Neural cell (in vitro differentiated cells): ENCODE results near the gene INPP4B. TPM values are rescaled to one million over a fixed set of nuclear protein-coding genes. Genes with fewer than 3 reads are reported as not detected.

Experiments used
- H2AFZ ChIP-seq: fragments of 200-600, 300-800 bp; sonication (generic), shearing (Covaris generic); 2 replicates; pipeline ENCODE4 v1.6.0; 2014; ENCODE audit warnings: low read depth, mild to moderate bottlenecking, antibody characterized with exemption, low read length, moderate library complexity
- H3F3A ChIP-seq: fragments of 200-600 bp; shearing (Covaris generic); 2 replicates; pipeline ENCODE4 v1.6.1; 2016; ENCODE audit warnings: mild to moderate bottlenecking, moderate library complexity, mixed read lengths, antibody characterized with exemption, low read length; ENCODE audit not compliant: insufficient read depth, poor library complexity, severe bottlenecking
- H3K27ac ChIP-seq: fragments of 200-600, 300-800 bp; sonication (generic), shearing (Covaris generic); 2 replicates; pipeline ENCODE4 v1.5.1; 2014; ENCODE audit warnings: mild to moderate bottlenecking, low read length, moderate library complexity
- H3K27me3 ChIP-seq: fragments of 300-800, 200-600 bp; sonication (generic), shearing (Covaris generic); 2 replicates; pipeline ENCODE4 v1.6.0; 2014; ENCODE audit warnings: mild to moderate bottlenecking, low read depth, low read length, moderate library complexity; ENCODE audit not compliant: insufficient read depth
- H3K36me3 ChIP-seq: fragments of 300-800, 200-600 bp; sonication (generic), shearing (Covaris generic); 2 replicates; pipeline ENCODE4 v1.5.1; 2014; ENCODE audit warnings: mild to moderate bottlenecking, antibody characterized with exemption, low read length, moderate library complexity; ENCODE audit not compliant: insufficient read depth
- H3K4me2 ChIP-seq: fragments of 300-800, 200-600 bp; sonication (generic), shearing (Covaris generic); 2 replicates; pipeline ENCODE4 v1.6.0; 2014; ENCODE audit warnings: mild to moderate bottlenecking, low read length
- H3K4me3 ChIP-seq: fragments of 300-800, 200-600 bp; sonication (generic), shearing (Covaris generic); 2 replicates; pipeline ENCODE4 v1.5.1; 2014; ENCODE audit warnings: mild to moderate bottlenecking, low read length, moderate library complexity
- H3K79me2 ChIP-seq: fragments of 200-600 bp; shearing (Covaris generic); replicated peaks from 2 replicates; pipeline ENCODE4 v1.6.0; 2014; ENCODE audit warnings: mild to moderate bottlenecking, low read length, moderate library complexity; ENCODE audit not compliant: insufficient read depth
- H3K9ac ChIP-seq: fragments of 300-800, 200-600 bp; sonication (generic), shearing (Covaris generic); 2 replicates; pipeline ENCODE4 v1.6.1; 2016; ENCODE audit warnings: mild to moderate bottlenecking, low read length, mixed read lengths
- H3K9me2 ChIP-seq: fragments of 200-600 bp; shearing (Covaris generic); 2 replicates; pipeline ENCODE4 v1.6.1; 2016; ENCODE audit warnings: mild to moderate bottlenecking, low read length, mixed read lengths; ENCODE audit not compliant: insufficient read depth
- H3K9me3 ChIP-seq: fragments of 200-600, 300-800 bp; sonication (generic), shearing (Covaris generic); 2 replicates; pipeline ENCODE4 v1.6.1; 2016; ENCODE audit warnings: mild to moderate bottlenecking, mixed run types, low read length, moderate library complexity, mixed read lengths
- H4K20me1 ChIP-seq: fragments of 200-600 bp; shearing (Covaris generic); 2 replicates; pipeline ENCODE4 v1.6.1; 2016; ENCODE audit warnings: mild to moderate bottlenecking, mixed run types; ENCODE audit not compliant: insufficient read depth
- CTCF ChIP-seq: fragments of 450-650 bp; IDR thresholded peaks from 2 replicates; pipeline ENCODE4 v1.5.1; 2014; ENCODE audit warnings: antibody characterized with exemption, mild to moderate bottlenecking, moderate library complexity; ENCODE audit not compliant: poor library complexity, severe bottlenecking
- EP300 ChIP-seq: fragments of 450-650 bp; conservative IDR thresholded peaks from 2 replicates; pipeline ENCODE4 v1.6.1; 2014; ENCODE audit warnings: antibody characterized with exemption, mild to moderate bottlenecking, moderate library complexity; ENCODE audit not compliant: poor library complexity, severe bottlenecking
- EZH2 ChIP-seq: fragments of 200-600, 300-800 bp; shearing (Covaris generic), sonication (generic); IDR thresholded peaks from 2 replicates; pipeline ENCODE4 v1.6.1; 2014; ENCODE audit warnings: antibody characterized with exemption, low read length, borderline replicate concordance, mild to moderate bottlenecking; ENCODE audit not compliant: insufficient read depth, poor library complexity, severe bottlenecking
- MXI1 ChIP-seq: fragments of 450-650 bp; conservative IDR thresholded peaks from 2 replicates; pipeline ENCODE4 v1.6.1; 2014; ENCODE audit warnings: antibody characterized with exemption, mild to moderate bottlenecking; ENCODE audit not compliant: poor library complexity, severe bottlenecking
- POLR2AphosphoS5 ChIP-seq: IDR thresholded peaks from 2 replicates; pipeline ENCODE4 v1.6.1; 2012
- RAD21 ChIP-seq: fragments of 450-650 bp; conservative IDR thresholded peaks from 2 replicates; pipeline ENCODE4 v1.6.1; 2014; ENCODE audit warnings: antibody characterized with exemption, mild to moderate bottlenecking, moderate library complexity
- SMC3 ChIP-seq: fragments of 450-650 bp; conservative IDR thresholded peaks from 2 replicates; pipeline ENCODE4 v1.6.1; 2014; ENCODE audit warnings: antibody characterized with exemption, mild to moderate bottlenecking, moderate library complexity; ENCODE audit not compliant: poor library complexity
- TAF1 ChIP-seq: IDR thresholded peaks from 2 replicates; pipeline ENCODE4 v1.6.1; 2012; ENCODE audit warnings: low read depth
- polyA plus RNA-seq: library from polyadenylated mRNA; depleted of rRNA; stranded (reverse); fragments of >200 nt; gene quantifications from 2 replicates; pipeline ENCODE4 v1.2.3, GENCODE V29; 2014
- TF ChIP-seq, protein P1 (sequence below): IDR thresholded peaks from 2 replicates; pipeline ENCODE4 v1.6.1; 2012; ENCODE audit warnings: borderline replicate concordance

Gene INPP4B
- polyA plus RNA-seq, 1 donor from 2014 or later: 0.30 TPM

- TF ChIP-seq, protein P1, sequence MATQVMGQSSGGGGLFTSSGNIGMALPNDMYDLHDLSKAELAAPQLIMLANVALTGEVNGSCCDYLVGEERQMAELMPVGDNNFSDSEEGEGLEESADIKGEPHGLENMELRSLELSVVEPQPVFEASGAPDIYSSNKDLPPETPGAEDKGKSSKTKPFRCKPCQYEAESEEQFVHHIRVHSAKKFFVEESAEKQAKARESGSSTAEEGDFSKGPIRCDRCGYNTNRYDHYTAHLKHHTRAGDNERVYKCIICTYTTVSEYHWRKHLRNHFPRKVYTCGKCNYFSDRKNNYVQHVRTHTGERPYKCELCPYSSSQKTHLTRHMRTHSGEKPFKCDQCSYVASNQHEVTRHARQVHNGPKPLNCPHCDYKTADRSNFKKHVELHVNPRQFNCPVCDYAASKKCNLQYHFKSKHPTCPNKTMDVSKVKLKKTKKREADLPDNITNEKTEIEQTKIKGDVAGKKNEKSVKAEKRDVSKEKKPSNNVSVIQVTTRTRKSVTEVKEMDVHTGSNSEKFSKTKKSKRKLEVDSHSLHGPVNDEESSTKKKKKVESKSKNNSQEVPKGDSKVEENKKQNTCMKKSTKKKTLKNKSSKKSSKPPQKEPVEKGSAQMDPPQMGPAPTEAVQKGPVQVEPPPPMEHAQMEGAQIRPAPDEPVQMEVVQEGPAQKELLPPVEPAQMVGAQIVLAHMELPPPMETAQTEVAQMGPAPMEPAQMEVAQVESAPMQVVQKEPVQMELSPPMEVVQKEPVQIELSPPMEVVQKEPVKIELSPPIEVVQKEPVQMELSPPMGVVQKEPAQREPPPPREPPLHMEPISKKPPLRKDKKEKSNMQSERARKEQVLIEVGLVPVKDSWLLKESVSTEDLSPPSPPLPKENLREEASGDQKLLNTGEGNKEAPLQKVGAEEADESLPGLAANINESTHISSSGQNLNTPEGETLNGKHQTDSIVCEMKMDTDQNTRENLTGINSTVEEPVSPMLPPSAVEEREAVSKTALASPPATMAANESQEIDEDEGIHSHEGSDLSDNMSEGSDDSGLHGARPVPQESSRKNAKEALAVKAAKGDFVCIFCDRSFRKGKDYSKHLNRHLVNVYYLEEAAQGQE: no peak
- TF ChIP-seq RAD21: no peak
- TF ChIP-seq CTCF: no peak
- TF ChIP-seq POLR2AphosphoS5: no peak
- no peak for TF ChIP-seq TAF1
- TF ChIP-seq EZH2: no peak
- no peak for TF ChIP-seq EP300
- no peak for TF ChIP-seq SMC3
- TF ChIP-seq MXI1: no peak
- no peak overlapping the region for H3K27ac ChIP-seq
- no peak overlapping the region for H2AFZ ChIP-seq
- H3K4me3 ChIP-seq: no peak overlapping the region
- H3K79me2 ChIP-seq: no peaks in the 10 kb centered on the region
- no peaks in the 10 kb centered on the region for H4K20me1 ChIP-seq
- H3K9ac ChIP-seq: no peak overlapping the region
- no peaks in the 10 kb centered on the region for H3K36me3 ChIP-seq
- no peaks in the 10 kb centered on the region for H3K27me3 ChIP-seq
- no peaks in the 10 kb centered on the region for H3F3A ChIP-seq
- no peaks in the 10 kb centered on the region for H3K9me2 ChIP-seq
- H3K9me3 ChIP-seq: no peaks in the 10 kb centered on the region
- no peak overlapping the region for H3K4me2 ChIP-seq
Measured at GRCh38 chr4:142416711-142417275, 429.3 kb downstream of the INPP4B start.

DNA sequence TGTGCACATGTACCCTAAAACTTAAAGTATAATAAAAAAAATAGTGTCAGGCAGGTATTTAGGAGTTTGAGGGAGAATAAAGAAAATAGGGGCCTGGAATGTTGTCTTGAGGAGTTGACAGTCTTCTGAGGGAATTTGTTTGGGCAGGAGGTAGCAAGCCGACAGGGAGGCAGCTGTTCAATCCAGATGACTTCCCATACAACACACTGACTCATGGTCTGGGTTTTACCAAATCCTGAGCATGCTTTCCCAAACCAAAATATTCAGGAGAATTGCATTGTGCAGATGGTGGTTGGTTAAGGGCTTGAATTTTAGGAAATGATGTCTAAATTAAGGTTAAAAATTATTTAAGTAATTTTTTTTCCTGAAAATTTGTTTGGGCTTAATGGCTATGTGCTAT is 430.0 kb downstream of the INPP4B start:
- Histone ChIP-seq H3K9me2 (no peaks in the 10 kb centered on the region), H3K27me3 (no peaks in the 10 kb centered on the region), H3K4me2 (no peak overlapping the region), H3K9ac (no peak overlapping the region), H3K36me3 (no peaks in the 10 kb centered on the region), H3F3A (no peaks in the 10 kb centered on the region), H3K4me3 (no peak overlapping the region), H2AFZ (no peak overlapping the region), H3K79me2 (no peaks in the 10 kb centered on the region), H3K27ac (no peak overlapping the region), H3K9me3 (no peaks in the 10 kb centered on the region), H4K20me1 (no peaks in the 10 kb centered on the region)
- TF ChIP-seq EP300: no peak
